SU-DHL-6 (cell line): ENCODE results near the gene C10orf71.

Experiments
- EZH2phosphoT487 ChIP-seq: fragments of 200-600 bp; sonication (generic), shearing (Covaris generic); conservative IDR thresholded peaks from 2 replicates; pipeline ENCODE4 v1.6.1; 2018; ENCODE audit warnings: mild to moderate bottlenecking, antibody characterized with exemption, low read length, moderate library complexity, mixed read lengths
- TF ChIP-seq, protein P1 (sequence below): fragments of 200-600 bp; sonication (generic); IDR thresholded peaks from one replicate; pipeline ENCODE4 v1.5.1; 2017; ENCODE audit warnings: antibody characterized with exemption, mild to moderate bottlenecking, low read length, moderate library complexity; ENCODE audit not compliant: insufficient read depth, poor library complexity, severe bottlenecking

- TF ChIP-seq, protein P1, sequence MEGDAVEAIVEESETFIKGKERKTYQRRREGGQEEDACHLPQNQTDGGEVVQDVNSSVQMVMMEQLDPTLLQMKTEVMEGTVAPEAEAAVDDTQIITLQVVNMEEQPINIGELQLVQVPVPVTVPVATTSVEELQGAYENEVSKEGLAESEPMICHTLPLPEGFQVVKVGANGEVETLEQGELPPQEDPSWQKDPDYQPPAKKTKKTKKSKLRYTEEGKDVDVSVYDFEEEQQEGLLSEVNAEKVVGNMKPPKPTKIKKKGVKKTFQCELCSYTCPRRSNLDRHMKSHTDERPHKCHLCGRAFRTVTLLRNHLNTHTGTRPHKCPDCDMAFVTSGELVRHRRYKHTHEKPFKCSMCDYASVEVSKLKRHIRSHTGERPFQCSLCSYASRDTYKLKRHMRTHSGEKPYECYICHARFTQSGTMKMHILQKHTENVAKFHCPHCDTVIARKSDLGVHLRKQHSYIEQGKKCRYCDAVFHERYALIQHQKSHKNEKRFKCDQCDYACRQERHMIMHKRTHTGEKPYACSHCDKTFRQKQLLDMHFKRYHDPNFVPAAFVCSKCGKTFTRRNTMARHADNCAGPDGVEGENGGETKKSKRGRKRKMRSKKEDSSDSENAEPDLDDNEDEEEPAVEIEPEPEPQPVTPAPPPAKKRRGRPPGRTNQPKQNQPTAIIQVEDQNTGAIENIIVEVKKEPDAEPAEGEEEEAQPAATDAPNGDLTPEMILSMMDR: no peak
- no peak for TF ChIP-seq EZH2phosphoT487
Observed at GRCh38 chr10:49363309-49364031, 64.5 kb downstream of the C10orf71 start.
